Measurements from ENCODE around the gene EFNA1. TPM values are rescaled to one million over a fixed set of nuclear protein-coding genes. Genes with fewer than 3 reads are reported as not detected.
A peak's percentile ranks its signal among the peaks of the same experiment; 100 is the strongest.

Gene EFNA1
- total and polyA plus RNA-seq, 2 of the 13 experiments (the other 11 are each of a cell fraction or from before 2014, with no cell fraction given): 81.8 to 874 TPM

- TF ChIP-seq CTCF (CRISPR knock-in tag; IDR thresholded peaks at IDR 0.05) (0 out of 2 replicates have a peak, but pooled peaks have one; percentile 17), ZNF841 (CRISPR knock-in tag; IDR thresholded peaks at IDR 0.05; ENCODE audit: borderline replicate concordance) (no peak), CSRNP2 (CRISPR knock-in tag; conservative IDR thresholded peaks at IDR 0.05; ENCODE audit: low read depth) (no peak), ZKSCAN5 (CRISPR knock-in tag; IDR thresholded peaks at IDR 0.05) (0 out of 2 replicates have a peak, but pooled peaks have one; percentile 17), TCF12 (IDR thresholded peaks at IDR 0.05) (no peak), TCF12 (CRISPR knock-in tag; IDR thresholded peaks at IDR 0.05) (0 out of 2 replicates have a peak, but pooled peaks have one; percentile 70), RFXANK (CRISPR knock-in tag; IDR thresholded peaks at IDR 0.05) (no peak), AHR (CRISPR knock-in tag; IDR thresholded peaks at IDR 0.05) (no peak), STAT6 (CRISPR knock-in tag; IDR thresholded peaks at IDR 0.05; ENCODE audit: borderline replicate concordance) (no peak), SIN3A (IDR thresholded peaks at IDR 0.05; ENCODE audit: borderline replicate concordance, low read depth, low read length) (peak; percentile 80; the same call in 1 of the 2 replicates), ZNF512 (CRISPR knock-in tag; IDR thresholded peaks at IDR 0.05) (no peak), RAD51 (IDR thresholded peaks at IDR 0.05; ENCODE audit: borderline replicate concordance) (no peak), BCL3 (CRISPR knock-in tag; IDR thresholded peaks at IDR 0.05) (no peak), ZNF331 (CRISPR knock-in tag; IDR thresholded peaks at IDR 0.05) (peak; percentile 48; the same call in 1 of the 2 replicates), FOXO4 (CRISPR knock-in tag; conservative IDR thresholded peaks at IDR 0.05) (no peak), ERF (CRISPR knock-in tag; IDR thresholded peaks at IDR 0.05) (peak; percentile 70; the same call in 1 of the 2 replicates)
Measured at GRCh38 chr1:155128755-155129473, 1.2 kb downstream of the EFNA1 start (continued).

All from HepG2 (cell line).